Mesothelial cell of epicardium (in vitro differentiated cells): ENCODE results near the gene PNMA6F. TPM values are rescaled to one million over a fixed set of nuclear protein-coding genes. Genes with fewer than 3 reads are reported as not detected.

ENCODE experiments used
- DNase-seq, 2 experiments: peaks; one replicate each; pipeline ENCODE4 v3.0.0; 2021; ENCODE audit warnings: low spot score in 2 of 2; ENCODE audit not compliant: unreplicated experiment in 2 of 2
- H3K27ac Mint-ChIP-seq: 2 replicates; pipeline ENCODE4 v1.8.0; 2021; ENCODE audit warnings: mixed read lengths
- H3K27me3 Mint-ChIP-seq: 2 replicates; pipeline ENCODE4 v1.8.0; 2021; ENCODE audit warnings: low read depth, mixed read lengths
- H3K36me3 Mint-ChIP-seq: 2 replicates; pipeline ENCODE4 v1.8.0; 2021; ENCODE audit warnings: mixed read lengths
- H3K4me1 Mint-ChIP-seq: 2 replicates; pipeline ENCODE4 v1.8.0; 2021; ENCODE audit warnings: mixed read lengths
- H3K4me3 Mint-ChIP-seq: 2 replicates; pipeline ENCODE4 v1.8.0; 2021; ENCODE audit warnings: mild to moderate bottlenecking, moderate library complexity, mixed read lengths
- H3K9me3 Mint-ChIP-seq: 2 replicates; pipeline ENCODE4 v1.8.0; 2021; ENCODE audit warnings: mixed read lengths
- CTCF ChIP-seq: fragments of 200-600 bp; sonication (generic); IDR thresholded peaks from one replicate; pipeline ENCODE4 v1.5.0; 2021; ENCODE audit warnings: antibody characterized with exemption; ENCODE audit not compliant: unreplicated experiment
- total RNA-seq: library from RNA; stranded (reverse); gene quantifications from 3 replicates; pipeline ENCODE4 v1.2.1, GENCODE V29; 2021

Gene PNMA6F
- total RNA-seq, 1 donor from 2014 or later: not detected

GRCh38 chrX:153349952-153350351, 28.4 kb upstream of the PNMA6F start:
- no peaks in the 10 kb centered on the region for H3K4me1 Mint-ChIP-seq
- H3K9me3 Mint-ChIP-seq: peaks cover 17% of the 10 kb centered on the region
- TF ChIP-seq CTCF: no peak
- H3K4me3 Mint-ChIP-seq: no peak overlapping the region
- H3K27ac Mint-ChIP-seq: no peak overlapping the region
- no peak for DNase-seq
- H3K36me3 Mint-ChIP-seq: peaks cover 30% of the 10 kb centered on the region
- no peaks in the 10 kb centered on the region for H3K27me3 Mint-ChIP-seq

- peaks cover 24% of the 10 kb centered on the region for H3K9me3 Mint-ChIP-seq
- no peak for DNase-seq
- no peaks in the 10 kb centered on the region for H3K27me3 Mint-ChIP-seq
- no peak overlapping the region for H3K27ac Mint-ChIP-seq
- H3K4me1 Mint-ChIP-seq: no peaks in the 10 kb centered on the region
- no peak for TF ChIP-seq CTCF
- H3K4me3 Mint-ChIP-seq: no peak overlapping the region
- peaks cover 33% of the 10 kb centered on the region for H3K36me3 Mint-ChIP-seq
These were observed 26.9 kb upstream of the PNMA6F start for GRCh38 chrX:153348421-153348820.

- TF ChIP-seq CTCF: no peak
- DNase-seq: no peak
- Mint-ChIP-seq H3K36me3 (peaks cover 33% of the 10 kb centered on the region), H3K4me1 (no peaks in the 10 kb centered on the region), H3K9me3 (peaks cover 31% of the 10 kb centered on the region), H3K27ac (no peak overlapping the region), H3K27me3 (no peaks in the 10 kb centered on the region), H3K4me3 (no peak overlapping the region)
These were observed 26.0 kb upstream of the PNMA6F start for GRCh38 chrX:153347530-153347929.

GRCh38 chrX:153343674-153344073, 22.1 kb upstream of the PNMA6F start:
- no peak overlapping the region for H3K4me3 Mint-ChIP-seq
- TF ChIP-seq CTCF: no peak
- no peaks in the 10 kb centered on the region for H3K4me1 Mint-ChIP-seq
- H3K27me3 Mint-ChIP-seq: no peaks in the 10 kb centered on the region
- no peak for DNase-seq
- peaks cover 45% of the 10 kb centered on the region for H3K9me3 Mint-ChIP-seq
- H3K27ac Mint-ChIP-seq: no peak overlapping the region
- peaks cover 49% of the 10 kb centered on the region for H3K36me3 Mint-ChIP-seq

- Mint-ChIP-seq H3K9me3 (peaks cover 47% of the 10 kb centered on the region), H3K4me1 (no peaks in the 10 kb centered on the region), H3K27ac (no peak overlapping the region), H3K36me3 (peaks cover 45% of the 10 kb centered on the region), H3K27me3 (no peaks in the 10 kb centered on the region), H3K4me3 (no peak overlapping the region)
- no peak for DNase-seq
- TF ChIP-seq CTCF: no peak
These were observed 21.4 kb upstream of the PNMA6F start for GRCh38 chrX:153342762-153343558.
